ENCODE results near the gene CLIC3. TPM values are rescaled to one million over a fixed set of nuclear protein-coding genes. Genes with fewer than 3 reads are reported as not detected.
A peak's percentile ranks its signal among the peaks of the same experiment; 100 is the strongest.

The CLIC3 gene, protein sequence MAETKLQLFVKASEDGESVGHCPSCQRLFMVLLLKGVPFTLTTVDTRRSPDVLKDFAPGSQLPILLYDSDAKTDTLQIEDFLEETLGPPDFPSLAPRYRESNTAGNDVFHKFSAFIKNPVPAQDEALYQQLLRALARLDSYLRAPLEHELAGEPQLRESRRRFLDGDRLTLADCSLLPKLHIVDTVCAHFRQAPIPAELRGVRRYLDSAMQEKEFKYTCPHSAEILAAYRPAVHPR
- 100 to 1,000 TPM; 351 to 474 TPM for polyA plus RNA-seq

DNA sequence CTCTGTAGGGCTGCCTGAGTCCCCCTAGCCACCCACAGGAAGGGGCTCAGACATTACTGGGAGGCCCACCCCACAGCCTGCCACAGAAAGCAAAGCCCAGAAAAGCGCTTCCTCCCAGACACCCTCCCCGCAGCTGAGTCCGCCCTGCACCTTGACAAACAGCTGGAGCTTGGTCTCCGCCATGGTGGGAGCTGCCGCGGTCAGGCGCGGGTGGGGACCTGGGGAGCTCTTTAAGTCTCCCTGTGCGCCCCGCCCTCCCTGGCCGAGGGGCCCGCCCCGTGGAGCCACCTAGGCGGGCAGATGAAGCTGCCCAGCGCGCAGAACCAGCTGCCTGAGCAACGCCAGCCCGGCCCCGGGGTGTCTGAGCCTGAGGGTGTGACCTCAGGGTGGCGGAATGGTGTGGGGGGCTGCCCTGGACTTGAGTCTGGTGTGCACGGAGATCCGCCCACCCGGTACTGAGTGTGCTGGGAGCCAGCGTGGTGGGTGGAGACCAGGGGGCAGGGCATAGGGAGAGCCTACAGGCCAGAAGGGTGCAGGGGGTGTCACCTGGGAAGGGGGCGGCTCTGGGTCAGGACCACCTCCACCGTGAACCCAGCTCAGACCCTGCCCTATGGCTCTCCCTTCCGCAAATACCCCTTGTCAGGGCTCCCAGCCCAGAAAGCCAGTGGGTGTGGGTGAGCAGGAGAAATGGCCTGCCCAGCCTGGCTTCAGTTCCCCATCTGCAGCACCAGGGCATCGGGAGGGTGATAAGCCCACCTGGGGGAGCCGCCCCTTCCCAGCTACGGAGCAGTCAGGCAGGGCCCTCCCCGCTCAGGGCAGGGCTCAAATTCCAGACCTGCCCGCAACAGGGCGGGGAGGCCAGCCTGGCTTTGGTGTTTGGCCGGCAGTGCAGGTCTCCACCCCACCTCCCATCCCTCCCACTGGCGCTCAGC is at the start of gene CLIC3:
TSS of gene CLIC3 (minus strand) at position 208 of the 932 bp plus-strand sequence. CDS start at position 183, 25 bp downstream.
- Histone ChIP-seq H3K9me3 (ENCODE audit: control insufficient read depth in 2 of 2, insufficient read depth in 1 of 2, low read depth in 1 of 2, low read length in 1 of 2) (no peaks in the 10 kb centered on the region), H3K27me3 (ENCODE audit: control insufficient read depth in 1 of 2, insufficient read depth in 2 of 2, low read length in 2 of 2) (no peaks in the 10 kb centered on the region), H3K4me1 (ENCODE audit: control insufficient read depth in 2 of 2, insufficient read depth in 2 of 2, low read length in 1 of 2) (peaks cover 0 to 35% of the 10 kb centered on the region in 2 donors), H3K36me3 (ENCODE audit: control insufficient read depth in 2 of 2, insufficient read depth in 2 of 2, low read length in 1 of 2) (peaks cover 0 to 9% of the 10 kb centered on the region in 2 donors), H3K27ac (ENCODE audit: low read depth in 2 of 2, low read length in 1 of 2) (peak within 1 kb of the TSS; percentile 88), H3K4me3 (ENCODE audit: low read depth in 1 of 2, low read length in 2 of 2) (peak within 1 kb of the TSS; percentile 51 to 52)
- 20 to 24% methylated on average over 35 of the region's 35 CpGs for WGBS, 2 donors

GRCh38 chr9:137045294-137046087 is 49.1 kb upstream of the CLIC3 start:
- WGBS, 2 donors: 2 to 5% methylated on average over 73 to 96 of the region's 96 CpGs
- Histone ChIP-seq H3K36me3 (ENCODE audit: control insufficient read depth in 2 of 2, insufficient read depth in 2 of 2, low read length in 1 of 2) (peaks cover 0 to 2% of the 10 kb centered on the region in 2 donors), H3K4me3 (ENCODE audit: low read depth in 1 of 2, low read length in 2 of 2) (peak overlapping the region; percentile 42 to 55), H3K27ac (ENCODE audit: low read depth in 2 of 2, low read length in 1 of 2) (peak overlapping the region; percentile 9 to 79), H3K27me3 (ENCODE audit: control insufficient read depth in 1 of 2, insufficient read depth in 2 of 2, low read length in 2 of 2) (peaks cover 0 to 7% of the 10 kb centered on the region in 2 donors), H3K4me1 (ENCODE audit: control insufficient read depth in 2 of 2, insufficient read depth in 2 of 2, low read length in 1 of 2) (peaks cover 13 to 28% of the 10 kb centered on the region in 2 donors), H3K9me3 (ENCODE audit: control insufficient read depth in 2 of 2, insufficient read depth in 1 of 2, low read depth in 1 of 2, low read length in 1 of 2) (peaks cover 0 to 2% of the 10 kb centered on the region in 2 donors)

GRCh38 chr9:137044502-137045177 is 48.3 kb upstream of the CLIC3 start:
- peaks cover 13 to 28% of the 10 kb centered on the region in 2 donors for H3K4me1 ChIP-seq (ENCODE audit: control insufficient read depth in 2 of 2, insufficient read depth in 2 of 2, low read length in 1 of 2)
- H3K4me3 ChIP-seq (ENCODE audit: low read depth in 1 of 2, low read length in 2 of 2): peak overlapping the region; percentile 42 to 55
- 19 to 22% methylated on average over 18 of the region's 18 CpGs for WGBS, 2 donors
- H3K27me3 ChIP-seq (ENCODE audit: control insufficient read depth in 1 of 2, insufficient read depth in 2 of 2, low read length in 2 of 2): peaks cover 0 to 3% of the 10 kb centered on the region in 2 donors
- no peaks in the 10 kb centered on the region for H3K9me3 ChIP-seq (ENCODE audit: control insufficient read depth in 2 of 2, insufficient read depth in 1 of 2, low read depth in 1 of 2, low read length in 1 of 2)
- H3K27ac ChIP-seq (ENCODE audit: low read depth in 2 of 2, low read length in 1 of 2): peak overlapping the region; percentile 19 to 79
- H3K36me3 ChIP-seq (ENCODE audit: control insufficient read depth in 2 of 2, insufficient read depth in 2 of 2, low read length in 1 of 2): peaks cover 0 to 3% of the 10 kb centered on the region in 2 donors

GRCh38 chr9:137044037-137044436 is 47.7 kb upstream of the CLIC3 start:
- Histone ChIP-seq H3K4me3 (ENCODE audit: low read depth in 1 of 2, low read length in 2 of 2) (peak overlapping the region in 1 of 2 donors; percentile 25), H3K9me3 (ENCODE audit: control insufficient read depth in 2 of 2, insufficient read depth in 1 of 2, low read depth in 1 of 2, low read length in 1 of 2) (no peaks in the 10 kb centered on the region), H3K4me1 (ENCODE audit: control insufficient read depth in 2 of 2, insufficient read depth in 2 of 2, low read length in 1 of 2) (peaks cover 13 to 26% of the 10 kb centered on the region in 2 donors), H3K36me3 (ENCODE audit: control insufficient read depth in 2 of 2, insufficient read depth in 2 of 2, low read length in 1 of 2) (peaks cover 0 to 3% of the 10 kb centered on the region in 2 donors), H3K27ac (ENCODE audit: low read depth in 2 of 2, low read length in 1 of 2) (peak overlapping the region; percentile 19 to 45), H3K27me3 (ENCODE audit: control insufficient read depth in 1 of 2, insufficient read depth in 2 of 2, low read length in 2 of 2) (peaks cover 0 to 3% of the 10 kb centered on the region in 2 donors)
- WGBS, 2 donors: 45 to 46% methylated on average over 12 of the region's 12 CpGs

- peaks cover 0 to 3% of the 10 kb centered on the region in 2 donors for H3K36me3 ChIP-seq (ENCODE audit: control insufficient read depth in 2 of 2, insufficient read depth in 2 of 2, low read length in 1 of 2)
- whole genome bisulfite sequencing, 2 donors: 76 to 81% methylated on average over 36 of the region's 36 CpGs
- no peaks in the 10 kb centered on the region for H3K9me3 ChIP-seq (ENCODE audit: control insufficient read depth in 2 of 2, insufficient read depth in 1 of 2, low read depth in 1 of 2, low read length in 1 of 2)
- H3K4me1 ChIP-seq (ENCODE audit: control insufficient read depth in 2 of 2, insufficient read depth in 2 of 2, low read length in 1 of 2): peaks cover 13 to 23% of the 10 kb centered on the region in 2 donors
- peaks cover 0 to 3% of the 10 kb centered on the region in 2 donors for H3K27me3 ChIP-seq (ENCODE audit: control insufficient read depth in 1 of 2, insufficient read depth in 2 of 2, low read length in 2 of 2)
- no peak overlapping the region for H3K4me3 ChIP-seq (ENCODE audit: low read depth in 1 of 2, low read length in 2 of 2)
- peak overlapping the region; percentile 26 to 56 for H3K27ac ChIP-seq (ENCODE audit: low read depth in 2 of 2, low read length in 1 of 2)
Observed at GRCh38 chr9:137042751-137043727, 46.7 kb upstream of the CLIC3 start.

- no peak overlapping the region for H3K27ac ChIP-seq (ENCODE audit: low read depth in 2 of 2, low read length in 1 of 2)
- H3K4me3 ChIP-seq (ENCODE audit: low read depth in 1 of 2, low read length in 2 of 2): no peak overlapping the region
- peaks cover 0 to 3% of the 10 kb centered on the region in 2 donors for H3K27me3 ChIP-seq (ENCODE audit: control insufficient read depth in 1 of 2, insufficient read depth in 2 of 2, low read length in 2 of 2)
- WGBS, 2 donors: 55 to 69% methylated on average over 15 to 16 of the region's 16 CpGs
- H3K4me1 ChIP-seq (ENCODE audit: control insufficient read depth in 2 of 2, insufficient read depth in 2 of 2, low read length in 1 of 2): peaks cover 8 to 20% of the 10 kb centered on the region in 2 donors
- H3K9me3 ChIP-seq (ENCODE audit: control insufficient read depth in 2 of 2, insufficient read depth in 1 of 2, low read depth in 1 of 2, low read length in 1 of 2): no peaks in the 10 kb centered on the region
- peaks cover 0 to 3% of the 10 kb centered on the region in 2 donors for H3K36me3 ChIP-seq (ENCODE audit: control insufficient read depth in 2 of 2, insufficient read depth in 2 of 2, low read length in 1 of 2)
Observed at GRCh38 chr9:137041124-137041523, 44.8 kb upstream of the CLIC3 start.

DNA sequence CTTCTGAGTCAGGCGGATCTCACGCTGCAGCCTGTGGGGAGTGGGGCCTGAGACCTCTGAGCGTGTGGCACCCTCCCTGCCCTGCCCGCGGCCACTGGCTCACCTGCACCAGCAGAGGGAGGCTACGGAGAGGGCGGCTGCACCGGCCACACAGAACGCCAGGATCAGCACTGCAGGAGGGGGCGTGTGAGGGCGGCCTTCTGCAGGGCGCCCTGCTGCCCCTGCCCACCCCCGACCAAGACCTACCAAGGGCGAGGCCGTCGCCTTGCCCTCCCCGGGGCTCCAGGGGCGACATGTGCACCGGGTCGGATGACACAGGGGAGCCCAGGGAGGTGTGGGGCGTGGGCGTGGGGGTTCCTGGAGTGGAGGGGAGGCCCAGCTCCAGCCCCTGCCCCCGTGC is 44.2 kb upstream of the CLIC3 start:
- H3K9me3 ChIP-seq (ENCODE audit: control insufficient read depth in 2 of 2, insufficient read depth in 1 of 2, low read depth in 1 of 2, low read length in 1 of 2): no peaks in the 10 kb centered on the region
- H3K27ac ChIP-seq (ENCODE audit: low read depth in 2 of 2, low read length in 1 of 2): no peak overlapping the region
- peaks cover 0 to 3% of the 10 kb centered on the region in 2 donors for H3K27me3 ChIP-seq (ENCODE audit: control insufficient read depth in 1 of 2, insufficient read depth in 2 of 2, low read length in 2 of 2)
- H3K4me3 ChIP-seq (ENCODE audit: low read depth in 1 of 2, low read length in 2 of 2): no peak overlapping the region
- peaks cover 8 to 15% of the 10 kb centered on the region in 2 donors for H3K4me1 ChIP-seq (ENCODE audit: control insufficient read depth in 2 of 2, insufficient read depth in 2 of 2, low read length in 1 of 2)
- H3K36me3 ChIP-seq (ENCODE audit: control insufficient read depth in 2 of 2, insufficient read depth in 2 of 2, low read length in 1 of 2): peaks cover 0 to 3% of the 10 kb centered on the region in 2 donors
- WGBS, 2 donors: 86 to 97% methylated on average over 12 to 23 of the region's 23 CpGs

All from esophagus (tissue), 2 donors.